GM12891 (cell line): Measurements from ENCODE around the gene TUSC1.
"Not testable (repeated sequence)": the region's sequence is repeated elsewhere in the genome, so short reads cannot be mapped to it uniquely, and the experiment has no call there.

Experiments used
- PAX5 ChIP-seq: IDR thresholded peaks from 2 replicates; pipeline ENCODE4 v1.6.1; 2011; ENCODE audit warnings: low read length, moderate library complexity, mild to moderate bottlenecking; ENCODE audit not compliant: insufficient read depth, severe bottlenecking
- POLR2A ChIP-seq: IDR thresholded peaks from 2 replicates; pipeline ENCODE4 v1.6.1; 2011; ENCODE audit warnings: low read depth, low read length, control low read depth
- POLR2AphosphoS5 ChIP-seq: IDR thresholded peaks from 2 replicates; pipeline ENCODE4 v1.6.1; 2011; ENCODE audit warnings: low read depth, low read length, control low read depth
- POU2F2 ChIP-seq: IDR thresholded peaks from 2 replicates; pipeline ENCODE4 v1.6.1; 2011; ENCODE audit warnings: low read depth, mild to moderate bottlenecking, control low read depth, low read length, moderate library complexity

DNA sequence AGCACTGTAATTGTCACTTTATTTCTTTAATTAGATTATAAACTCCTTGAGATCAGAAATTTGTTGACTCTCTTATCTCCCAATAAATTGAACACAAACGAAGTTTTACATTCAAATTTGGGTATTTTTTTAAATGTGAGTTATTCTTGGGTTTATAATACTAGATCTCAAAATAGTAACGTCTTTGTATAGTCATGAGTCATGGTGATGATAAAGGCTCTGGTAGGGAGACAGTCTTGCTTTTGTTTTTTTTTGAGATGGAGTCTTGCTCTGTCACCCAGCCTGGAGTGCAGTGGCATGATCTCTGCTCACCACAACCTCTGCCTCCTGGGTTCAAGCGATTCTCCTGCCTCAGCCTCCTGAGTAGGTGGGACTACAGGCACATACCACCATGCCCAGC lies 22.7 kb upstream of the TUSC1 start:
- TF ChIP-seq POLR2A, POLR2AphosphoS5, PAX5, POU2F2: not testable (repeated sequence)
